GF-D8 (cell line): ENCODE results near the gene ZNF358.

Experiments
- DNase-seq: peaks from one replicate; lab custom pipeline; 2025; lab: John Stamatoyannopoulos, UW

Gene ZNF358

GRCh38 chr19:7515645-7516151, at the start of gene ZNF358:
Gene ZNF358 (plus strand): TSS chr19:7516103. CDS start chr19:7519243, 3,140 bp downstream.
- no peak for DNase-seq

GRCh38 chr19:7467009-7467989, 48.6 kb upstream of the ZNF358 start:
- no peak for DNase-seq

- DNase-seq: no peak
Measured at GRCh38 chr19:7468840-7469239, 47.1 kb upstream of the ZNF358 start.

- DNase-seq: no peak
Measured at GRCh38 chr19:7469669-7470285, 46.1 kb upstream of the ZNF358 start.

- no peak for DNase-seq
Measured at GRCh38 chr19:7470540-7471305, 45.2 kb upstream of the ZNF358 start.

- no peak for DNase-seq
Measured at GRCh38 chr19:7471696-7472615, 43.9 kb upstream of the ZNF358 start.

GRCh38 chr19:7475665-7476064, 40.2 kb upstream of the ZNF358 start:
- no peak for DNase-seq

GRCh38 chr19:7476241-7476640, 39.7 kb upstream of the ZNF358 start:
- no peak for DNase-seq

- no peak for DNase-seq
Measured at GRCh38 chr19:7476777-7477494, 39.0 kb upstream of the ZNF358 start.

- DNase-seq: no peak
Measured at GRCh38 chr19:7477758-7478157, 38.1 kb upstream of the ZNF358 start.

- no peak for DNase-seq
Measured at GRCh38 chr19:7478173-7478842, 37.6 kb upstream of the ZNF358 start.

GRCh38 chr19:7478843-7479227, 37.1 kb upstream of the ZNF358 start:
- no peak for DNase-seq

GRCh38 chr19:7480222-7480969, 35.5 kb upstream of the ZNF358 start:
- DNase-seq: no peak

GRCh38 chr19:7480970-7481255, 35.0 kb upstream of the ZNF358 start:
- DNase-seq: no peak

GRCh38 chr19:7482584-7483439, 33.1 kb upstream of the ZNF358 start:
- no peak for DNase-seq

GRCh38 chr19:7483720-7484201, 32.1 kb upstream of the ZNF358 start:
- DNase-seq: no peak

GRCh38 chr19:7486923-7487322, 29.0 kb upstream of the ZNF358 start:
- no peak for DNase-seq

GRCh38 chr19:7488736-7489353, 27.1 kb upstream of the ZNF358 start, which contains the start of gene PEX11G:
Gene PEX11G (minus strand): TSS chr19:7489035. CDS start chr19:7489010, 25 bp downstream.
- DNase-seq: peak; percentile 51
